Stomach (tissue), 4 donors: ENCODE data around the gene USP36.

Source experiments
- POLR2A ChIP-seq, 4 donors: fragments of 450-650 bp; IDR thresholded peaks; one replicate each; pipeline ENCODE4 v1.6.1; 2016; ENCODE audit warnings: antibody characterized with exemption in 4 of 4, control low read depth in 2 of 4, mild to moderate bottlenecking in 1 of 4, moderate library complexity in 1 of 4
- POLR2AphosphoS5 ChIP-seq, 3 donors: sonication (generic); formaldehyde crosslinking; IDR thresholded peaks; one replicate each; pipeline ENCODE4 v1.6.1; 2016; ENCODE audit warnings: antibody characterized with exemption in 3 of 3
- TF ChIP-seq, protein P1 (sequence below), 7 experiments: fragments of 450-650 bp in 4 of 7; fragments of 200-600 bp in 3 of 7; sonication (generic) in 3 of 7; IDR thresholded peaks; one replicate each; pipeline ENCODE4 v1.5.1; 2016 to 2019; ENCODE audit warnings: antibody characterized with exemption in 7 of 7, control low read depth in 2 of 7, mild to moderate bottlenecking in 1 of 7

- TF ChIP-seq, protein P1, sequence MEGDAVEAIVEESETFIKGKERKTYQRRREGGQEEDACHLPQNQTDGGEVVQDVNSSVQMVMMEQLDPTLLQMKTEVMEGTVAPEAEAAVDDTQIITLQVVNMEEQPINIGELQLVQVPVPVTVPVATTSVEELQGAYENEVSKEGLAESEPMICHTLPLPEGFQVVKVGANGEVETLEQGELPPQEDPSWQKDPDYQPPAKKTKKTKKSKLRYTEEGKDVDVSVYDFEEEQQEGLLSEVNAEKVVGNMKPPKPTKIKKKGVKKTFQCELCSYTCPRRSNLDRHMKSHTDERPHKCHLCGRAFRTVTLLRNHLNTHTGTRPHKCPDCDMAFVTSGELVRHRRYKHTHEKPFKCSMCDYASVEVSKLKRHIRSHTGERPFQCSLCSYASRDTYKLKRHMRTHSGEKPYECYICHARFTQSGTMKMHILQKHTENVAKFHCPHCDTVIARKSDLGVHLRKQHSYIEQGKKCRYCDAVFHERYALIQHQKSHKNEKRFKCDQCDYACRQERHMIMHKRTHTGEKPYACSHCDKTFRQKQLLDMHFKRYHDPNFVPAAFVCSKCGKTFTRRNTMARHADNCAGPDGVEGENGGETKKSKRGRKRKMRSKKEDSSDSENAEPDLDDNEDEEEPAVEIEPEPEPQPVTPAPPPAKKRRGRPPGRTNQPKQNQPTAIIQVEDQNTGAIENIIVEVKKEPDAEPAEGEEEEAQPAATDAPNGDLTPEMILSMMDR (IDR thresholded peaks at IDR 0.05): peak in 5 of 7 experiments; percentile 79 to 97 (median 90)
- TF ChIP-seq POLR2A (IDR thresholded peaks at IDR 0.05) (no peak), POLR2AphosphoS5 (IDR thresholded peaks at IDR 0.05) (peak in 1 of 3 donors; percentile 81)
These were observed 25.2 kb upstream of the USP36 start for GRCh38 chr17:78865682-78866390.
